OCI-M1 (cell line): ENCODE results near the gene SHISA6.

Experiments used
- DNase-seq: peaks from one replicate; lab custom pipeline; 2025; lab: John Stamatoyannopoulos, UW

The SHISA6 gene

DNA sequence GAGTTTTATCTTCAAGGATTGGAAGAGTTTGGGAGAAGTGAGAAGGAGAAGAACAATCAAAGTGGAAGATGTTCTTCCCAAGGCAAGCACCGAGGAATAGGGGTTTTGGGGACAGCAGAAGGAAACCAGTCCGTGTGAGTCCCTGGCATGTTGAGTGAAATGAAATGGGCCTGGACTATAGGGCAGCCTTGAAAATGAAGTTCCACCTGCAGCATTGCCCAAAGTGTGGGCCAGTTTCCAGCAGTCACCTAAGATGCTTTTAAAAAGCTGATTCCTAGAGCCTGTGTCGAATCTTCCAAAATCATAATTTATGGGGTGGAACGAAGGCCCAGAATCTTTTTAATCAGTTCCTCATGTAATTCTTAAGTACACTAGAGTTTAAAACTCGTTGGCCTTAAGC is 297.4 kb downstream of the SHISA6 start:
- no peak for DNase-seq

DNA sequence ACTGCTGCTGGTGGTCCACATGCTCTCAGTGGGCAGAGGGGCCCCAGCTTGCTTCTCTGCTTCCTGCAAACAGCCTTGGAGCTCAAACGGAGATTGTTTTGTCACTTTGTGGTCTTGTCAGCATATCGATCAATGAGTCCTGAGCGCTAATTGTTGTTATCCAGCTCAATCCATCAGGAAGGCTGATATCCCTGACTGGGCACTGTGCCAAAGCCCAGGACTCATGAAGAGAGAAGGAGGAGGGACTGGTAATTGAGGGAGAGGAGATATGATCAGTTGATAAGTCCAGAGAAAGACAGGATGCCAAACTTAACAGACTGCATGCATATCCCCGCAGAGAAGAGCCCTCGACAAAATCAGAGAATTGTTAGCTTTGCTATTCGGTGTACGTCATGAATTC is 298.6 kb downstream of the SHISA6 start:
- no peak for DNase-seq

DNA sequence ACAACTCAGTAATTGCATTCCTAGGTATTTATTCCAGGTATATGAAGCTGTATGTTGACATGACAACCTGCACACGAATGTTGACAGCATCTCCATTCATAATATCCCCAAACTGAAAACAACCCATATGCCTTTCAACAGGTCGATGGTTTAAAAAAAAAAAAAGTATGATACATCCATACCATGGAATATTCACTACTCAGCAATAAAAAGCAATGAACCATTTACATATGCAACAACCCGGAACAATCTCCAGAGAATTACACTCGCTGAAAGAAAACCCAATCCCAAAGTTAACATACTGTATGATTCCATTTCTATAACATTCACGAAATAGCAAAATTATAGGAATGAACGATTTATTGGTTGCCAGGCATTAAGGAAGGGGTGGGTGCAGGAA is 304.0 kb downstream of the SHISA6 start:
- no peak for DNase-seq

DNA sequence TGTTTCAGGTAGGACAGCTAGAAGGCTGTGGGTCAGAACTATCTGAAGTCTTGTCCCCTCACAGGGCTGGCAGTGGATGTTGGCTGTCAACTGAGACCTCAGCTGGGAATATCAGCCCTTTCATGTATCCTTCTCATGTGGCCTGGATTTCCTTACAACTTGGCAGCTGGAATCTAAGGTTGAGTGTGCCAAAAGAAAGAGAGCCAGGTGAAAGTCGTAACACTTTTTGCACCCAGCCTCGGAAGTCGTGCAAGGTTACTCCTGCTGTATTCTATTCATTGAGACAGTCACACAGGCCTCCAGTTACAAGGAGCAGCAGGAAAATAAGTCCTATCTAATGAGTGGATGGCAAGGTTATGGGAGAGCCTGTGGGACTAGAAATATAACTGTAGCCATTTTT is 304.7 kb downstream of the SHISA6 start:
- no peak for DNase-seq

DNA sequence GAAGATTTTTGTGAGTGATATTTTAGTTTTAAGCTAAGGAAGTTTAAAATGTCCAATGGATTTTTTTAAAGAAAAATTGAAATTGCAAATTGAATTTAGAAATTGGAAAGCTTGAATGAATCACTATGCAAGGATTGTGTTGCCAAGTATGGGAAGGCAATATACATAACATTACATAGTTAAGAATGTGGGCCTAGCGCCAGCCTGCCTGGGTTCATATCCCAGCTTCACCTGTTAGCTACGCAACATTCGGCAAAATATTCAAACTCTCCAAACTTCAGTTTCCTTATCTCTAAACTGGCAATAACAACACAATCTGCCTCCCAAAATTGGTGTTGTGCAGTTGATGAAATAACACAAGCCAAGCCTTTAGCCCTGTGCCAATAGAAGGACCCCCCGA is 306.8 kb downstream of the SHISA6 start:
- DNase-seq = no peak

DNA sequence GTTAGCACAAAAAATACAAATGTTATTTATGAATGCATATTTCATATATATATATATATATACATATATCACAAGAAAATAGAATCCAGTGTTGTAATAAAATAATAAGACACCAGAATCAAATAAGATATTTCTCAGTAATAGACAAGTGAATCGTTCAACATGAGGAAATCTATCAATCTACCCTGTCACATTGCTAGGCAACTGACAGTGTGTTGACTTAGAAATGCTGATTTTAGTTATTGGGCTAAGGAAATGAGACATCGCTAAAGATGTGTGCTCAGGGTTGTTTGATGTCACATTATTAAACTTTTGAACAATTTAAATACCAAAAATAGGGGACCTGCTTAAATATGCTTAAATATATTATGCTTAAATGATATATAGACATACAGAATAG is 307.4 kb downstream of the SHISA6 start:
- no peak for DNase-seq

DNA sequence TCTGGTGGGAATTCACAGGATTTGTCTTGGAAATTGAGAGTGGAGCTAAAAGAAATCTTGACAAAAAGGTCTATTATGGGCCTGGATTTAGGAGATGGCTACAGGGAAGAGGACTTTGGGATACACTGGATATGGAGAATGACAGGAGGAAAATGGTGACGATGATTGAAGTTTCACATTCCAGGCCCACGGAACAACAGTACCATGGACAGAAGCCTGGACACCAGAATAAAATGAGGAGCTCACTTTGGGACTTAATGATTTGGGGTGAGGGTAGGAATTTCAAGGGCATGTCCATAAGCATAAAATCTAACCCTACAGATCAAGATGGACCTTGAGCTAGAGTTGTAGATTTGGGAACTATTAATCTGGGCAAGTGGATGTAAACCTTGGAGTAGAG is 309.4 kb downstream of the SHISA6 start:
- DNase-seq = no peak

DNA sequence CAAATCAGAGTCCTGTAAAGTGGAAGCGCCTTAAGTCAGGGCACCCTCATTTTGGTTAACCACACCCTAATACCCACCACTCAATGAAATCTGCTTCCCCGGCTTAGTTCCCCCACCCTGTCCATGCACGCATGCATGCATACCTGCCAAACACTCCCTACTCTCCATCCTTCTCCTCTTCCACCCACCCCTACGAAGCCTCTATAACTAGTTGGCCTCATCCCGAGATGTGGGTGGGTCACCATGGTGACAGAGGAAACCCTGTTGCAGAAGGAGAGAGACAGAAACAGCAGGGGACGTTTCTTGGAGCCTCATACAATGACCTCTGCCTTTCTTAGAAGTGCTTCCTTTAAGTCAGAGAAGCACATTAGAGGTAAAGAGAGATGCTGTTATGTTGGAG is 310.4 kb downstream of the SHISA6 start:
- no peak for DNase-seq

DNA sequence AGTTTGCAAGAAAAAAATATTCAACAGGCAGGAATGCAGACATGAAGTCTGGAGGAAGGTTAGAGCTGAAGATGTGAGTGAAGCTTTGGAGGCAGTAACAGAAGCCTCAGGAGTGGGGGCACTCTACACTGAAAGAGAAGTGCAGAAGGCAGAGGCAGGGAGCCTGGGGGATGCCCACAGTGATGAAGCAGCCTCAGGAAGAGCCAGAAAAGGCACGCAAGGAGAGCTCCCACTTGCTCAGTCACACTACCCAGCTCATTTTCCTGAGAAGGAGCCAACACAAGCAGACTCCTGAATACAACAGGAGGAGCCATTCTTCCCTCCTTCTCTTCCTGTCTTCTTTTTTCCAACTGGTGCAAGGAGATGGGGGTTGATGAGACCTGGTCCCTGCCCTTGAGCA is 312.1 kb downstream of the SHISA6 start:
- DNase-seq = no peak

DNA sequence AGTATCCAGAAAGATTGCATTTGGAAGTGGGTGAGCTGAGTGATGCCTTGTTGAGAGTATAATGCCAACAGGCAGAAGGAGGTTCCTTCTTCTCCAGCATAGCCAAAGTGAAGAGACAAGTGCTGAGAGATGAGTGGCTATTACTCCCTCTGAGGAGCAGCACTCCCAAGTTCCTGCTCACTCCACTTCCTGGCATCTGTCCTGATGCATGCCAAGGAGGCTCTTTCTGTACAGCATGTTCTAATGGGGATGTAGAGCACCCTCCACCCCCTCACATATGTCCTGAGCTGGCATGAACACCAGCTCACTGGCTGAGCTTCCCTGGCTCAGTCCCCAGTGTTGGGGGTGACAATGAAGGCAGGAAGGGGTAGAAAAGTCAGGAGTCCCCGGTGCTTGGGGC is 313.0 kb downstream of the SHISA6 start:
- no peak for DNase-seq

DNA sequence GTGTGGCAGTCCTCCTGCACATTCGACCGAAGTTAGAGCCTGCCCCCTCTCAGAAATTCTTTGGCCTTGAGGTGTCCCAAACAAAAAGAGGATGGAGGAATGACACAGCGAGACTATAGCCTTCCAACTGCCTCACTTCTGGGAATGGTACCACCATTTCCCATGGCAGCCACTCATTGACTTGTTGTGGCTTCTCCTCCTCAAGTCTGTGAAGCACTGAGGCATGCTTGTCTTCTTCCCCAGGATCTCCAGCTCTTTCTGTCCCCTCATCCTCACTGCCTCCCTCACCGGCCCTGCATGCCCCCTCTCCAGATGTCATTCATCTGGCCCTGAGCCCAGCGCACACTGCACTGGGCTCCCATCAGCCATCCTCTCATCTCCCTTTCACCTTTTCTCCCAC is 313.5 kb downstream of the SHISA6 start:
- no peak for DNase-seq

DNA sequence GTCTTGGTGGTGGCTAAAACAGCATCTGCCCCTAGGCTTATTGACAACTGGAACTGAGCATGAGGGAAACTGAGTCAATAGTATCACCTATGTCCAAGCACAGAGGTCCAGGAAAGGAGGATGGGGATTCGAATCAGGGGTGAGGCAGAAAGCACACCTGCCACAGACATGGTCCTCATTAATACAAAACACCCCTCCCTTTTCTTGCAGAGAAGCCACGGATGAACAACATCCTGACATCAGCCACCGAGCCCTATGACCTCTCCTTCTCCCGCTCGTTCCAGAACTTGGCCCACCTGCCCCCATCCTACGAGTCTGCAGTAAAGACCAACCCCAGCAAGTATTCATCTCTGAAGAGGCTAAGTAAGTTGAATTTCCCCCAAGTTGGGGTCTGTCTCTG is 314.5 kb downstream of the SHISA6 start:
- no peak for DNase-seq

DNA sequence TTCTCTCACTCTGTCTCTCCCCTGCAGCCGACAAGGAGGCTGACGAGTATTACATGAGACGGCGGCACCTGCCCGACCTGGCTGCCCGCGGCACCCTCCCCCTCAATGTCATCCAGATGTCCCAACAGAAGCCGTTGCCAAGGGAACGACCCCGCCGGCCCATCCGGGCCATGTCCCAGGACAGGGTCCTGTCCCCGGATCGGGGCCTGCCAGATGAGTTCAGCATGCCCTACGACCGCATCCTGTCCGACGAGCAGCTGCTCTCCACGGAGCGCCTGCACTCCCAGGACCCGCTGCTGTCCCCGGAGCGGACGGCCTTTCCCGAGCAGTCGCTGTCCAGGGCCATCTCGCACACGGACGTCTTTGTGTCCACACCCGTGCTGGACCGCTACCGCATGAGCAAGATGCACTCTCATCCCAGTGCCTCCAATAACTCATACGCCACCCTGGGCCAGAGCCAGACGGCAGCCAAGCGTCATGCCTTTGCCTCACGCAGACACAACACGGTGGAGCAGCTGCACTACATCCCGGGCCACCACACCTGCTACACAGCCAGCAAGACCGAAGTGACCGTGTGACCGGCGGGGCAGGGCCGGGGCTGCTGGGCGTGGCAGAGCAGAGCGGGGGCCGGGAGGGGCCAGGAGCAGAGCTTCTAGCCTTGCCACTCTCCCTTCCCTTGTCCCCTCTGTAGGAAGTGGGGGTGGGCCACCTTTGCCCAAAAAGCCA is 316.9 kb downstream of the SHISA6 start:
- no peak for DNase-seq

DNA sequence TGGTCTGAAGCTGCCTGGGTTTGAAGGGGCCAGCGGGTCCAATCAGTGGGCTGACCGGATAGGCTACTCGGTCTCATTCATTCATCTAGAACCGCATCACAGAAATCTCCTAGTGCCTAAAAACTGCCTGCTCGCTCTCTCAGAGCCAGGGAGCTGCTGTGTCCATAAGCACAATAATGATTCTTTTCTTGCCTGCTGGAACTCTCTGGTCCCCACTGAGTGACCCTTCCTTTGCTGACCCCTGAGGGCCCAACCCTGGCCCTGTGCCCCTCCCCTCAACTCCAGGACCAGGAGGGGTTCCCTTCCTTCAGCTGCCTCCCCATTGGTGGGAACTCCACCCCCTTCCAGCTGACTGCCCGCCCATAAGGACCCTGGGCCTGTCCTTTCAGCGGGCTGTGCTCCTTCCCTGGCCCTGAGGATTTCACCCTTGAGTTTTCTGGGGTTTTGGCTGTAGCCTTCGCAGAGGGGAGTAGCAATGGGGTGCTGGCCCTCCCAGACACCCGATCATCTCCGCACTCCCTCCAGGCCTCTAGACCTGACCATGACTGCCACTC is 317.7 kb downstream of the SHISA6 start:
- no peak for DNase-seq

DNA sequence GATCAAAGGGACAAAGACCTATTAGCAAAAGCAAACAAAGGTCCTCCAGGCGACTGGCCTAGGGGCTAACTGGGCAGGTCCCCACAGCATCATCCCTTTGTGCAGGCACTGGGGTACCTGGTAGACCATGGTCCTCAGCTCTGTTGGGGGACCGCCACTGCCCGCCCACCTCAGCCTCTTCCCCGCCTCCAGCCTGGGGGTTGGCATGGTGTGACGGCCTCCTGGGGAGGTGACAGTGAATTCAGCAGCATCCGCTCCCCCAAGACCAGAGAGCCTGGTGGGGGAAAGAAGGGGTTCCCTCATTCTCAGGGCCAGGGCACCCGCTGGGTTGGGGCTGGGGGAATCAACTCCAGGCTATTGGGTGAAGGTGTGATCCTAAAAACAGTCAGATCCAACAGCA is 318.6 kb downstream of the SHISA6 start:
- no peak for DNase-seq

DNA sequence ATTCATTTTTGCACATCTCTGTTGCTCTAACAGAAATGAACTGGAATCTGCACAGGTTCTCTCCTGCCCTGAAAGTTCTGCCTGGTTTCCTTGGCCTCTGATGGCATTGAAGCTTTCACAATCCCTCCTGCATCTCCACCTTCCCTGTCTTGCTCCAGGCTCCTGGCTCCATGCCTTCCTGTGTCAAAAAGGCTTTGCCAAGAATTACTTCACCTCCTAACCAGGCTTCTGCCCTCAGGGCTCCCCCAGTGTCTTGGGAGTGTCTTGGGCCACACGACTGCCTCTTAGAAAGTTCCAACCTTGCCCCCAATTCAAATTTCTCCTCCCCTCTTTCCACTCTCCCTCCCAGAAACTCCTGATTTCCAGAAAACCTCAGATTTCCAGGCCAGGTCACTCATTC is 320.3 kb downstream of the SHISA6 start:
- DNase-seq = no peak

DNA sequence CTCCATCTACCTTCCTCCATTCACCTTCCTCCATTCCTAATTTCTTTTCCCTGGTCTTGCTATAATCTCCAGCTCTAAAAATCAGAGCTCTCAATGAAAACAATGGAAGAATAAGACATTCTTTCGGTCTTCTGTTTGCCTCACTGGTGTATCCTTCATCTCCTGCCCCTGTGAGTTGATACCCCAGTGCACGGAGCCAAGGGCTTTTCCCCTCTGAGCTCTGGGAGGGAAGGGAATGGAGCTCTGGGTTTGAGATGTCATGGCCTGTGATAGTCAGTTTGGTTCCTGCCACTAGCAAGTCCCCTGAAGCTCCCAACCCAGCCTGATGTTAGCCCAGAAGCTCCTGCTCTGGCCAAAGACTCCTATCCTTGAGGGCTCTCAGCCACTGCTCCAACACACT is 320.7 kb downstream of the SHISA6 start:
- DNase-seq = no peak

DNA sequence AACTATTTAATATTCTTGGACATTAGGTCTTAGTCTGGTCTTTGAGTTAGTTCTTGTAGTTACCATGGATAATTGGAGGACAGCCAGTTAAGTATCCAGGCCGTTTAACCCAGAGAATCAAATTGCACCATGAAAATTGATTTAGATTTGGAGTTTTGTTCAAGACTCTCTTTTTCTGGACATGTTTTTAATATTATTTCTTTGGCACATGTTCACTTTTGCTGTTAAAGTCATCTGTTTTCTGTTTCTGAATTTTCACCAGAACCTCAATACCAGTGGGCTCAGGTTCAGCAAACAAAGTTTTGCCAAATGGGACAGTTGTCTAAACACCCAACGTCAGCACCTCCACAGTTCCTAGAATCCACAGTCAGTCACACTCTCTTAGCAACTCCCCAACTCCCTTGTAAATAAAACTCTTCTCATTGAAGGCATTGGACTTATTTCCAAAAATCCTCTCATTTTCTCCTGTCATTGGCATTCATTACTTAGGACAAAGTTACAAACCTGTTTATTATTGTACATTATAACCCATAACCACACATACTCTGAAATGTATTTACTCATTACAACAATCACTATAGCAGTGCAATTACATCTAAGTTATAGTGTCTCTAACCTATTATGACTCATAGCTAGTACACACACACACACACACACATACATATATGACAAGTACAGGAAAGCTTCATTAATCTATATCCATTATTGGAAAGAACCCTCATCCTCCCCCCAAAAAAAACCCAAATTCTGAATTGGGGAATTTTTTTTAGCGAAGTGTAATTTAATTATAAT is 323.8 kb downstream of the SHISA6 start:
- no peak for DNase-seq

DNA sequence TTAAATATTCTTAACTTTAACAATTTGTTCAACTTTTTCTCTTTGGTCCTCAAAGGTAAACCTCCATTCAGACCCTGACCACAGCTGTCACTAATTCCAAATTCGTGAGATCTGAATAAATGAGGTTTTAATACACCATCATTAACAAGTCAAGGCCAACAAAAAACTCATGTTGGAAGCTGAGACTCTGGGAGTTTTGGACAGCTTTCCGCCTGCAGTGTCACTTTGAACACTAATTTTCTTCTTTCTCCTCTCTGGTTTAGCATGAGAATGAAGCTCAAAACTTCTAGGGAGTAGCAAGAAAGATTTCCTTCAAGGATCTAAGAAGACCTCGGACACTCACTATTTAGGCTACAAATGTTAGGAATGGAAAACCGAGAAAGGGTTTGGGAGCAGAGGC is 324.6 kb downstream of the SHISA6 start:
- no peak for DNase-seq

DNA sequence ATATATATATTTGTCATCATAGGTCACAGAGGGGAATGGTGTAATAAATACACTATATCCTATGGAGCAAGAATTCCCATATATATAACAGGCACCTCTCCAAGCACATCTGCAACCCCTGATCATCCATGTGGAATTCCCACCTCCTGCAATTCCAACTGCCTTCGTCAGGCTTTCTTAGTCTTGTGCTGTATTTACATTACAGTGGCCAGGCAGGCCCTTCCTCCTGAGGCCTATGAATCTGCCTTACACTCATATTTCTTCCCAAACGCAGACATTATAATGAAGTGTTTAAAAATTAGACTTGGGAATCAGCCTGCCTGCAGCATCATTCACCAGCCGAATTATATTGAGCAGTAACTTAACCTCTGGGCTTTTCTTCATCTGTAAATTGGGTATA is 338.0 kb downstream of the SHISA6 start:
- no peak for DNase-seq

DNA sequence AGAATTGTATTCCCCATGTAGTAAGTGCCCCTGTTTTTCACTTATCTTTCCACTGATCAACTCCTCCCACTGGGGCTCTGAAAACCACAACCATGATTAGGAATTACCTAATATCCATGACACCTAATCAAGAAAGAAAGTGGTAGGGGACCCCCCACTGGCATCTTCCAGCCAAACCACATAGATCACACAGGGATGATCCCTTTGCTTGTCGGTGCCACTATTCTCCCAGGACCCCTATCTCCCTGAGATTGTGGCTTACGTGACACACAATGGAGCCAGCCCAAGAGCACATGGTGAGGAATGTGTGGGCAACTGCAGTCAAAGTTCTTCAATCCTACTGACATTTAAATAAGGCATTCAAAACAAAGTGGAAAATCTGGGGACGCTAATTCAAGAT is 339.7 kb downstream of the SHISA6 start:
- DNase-seq = no peak

DNA sequence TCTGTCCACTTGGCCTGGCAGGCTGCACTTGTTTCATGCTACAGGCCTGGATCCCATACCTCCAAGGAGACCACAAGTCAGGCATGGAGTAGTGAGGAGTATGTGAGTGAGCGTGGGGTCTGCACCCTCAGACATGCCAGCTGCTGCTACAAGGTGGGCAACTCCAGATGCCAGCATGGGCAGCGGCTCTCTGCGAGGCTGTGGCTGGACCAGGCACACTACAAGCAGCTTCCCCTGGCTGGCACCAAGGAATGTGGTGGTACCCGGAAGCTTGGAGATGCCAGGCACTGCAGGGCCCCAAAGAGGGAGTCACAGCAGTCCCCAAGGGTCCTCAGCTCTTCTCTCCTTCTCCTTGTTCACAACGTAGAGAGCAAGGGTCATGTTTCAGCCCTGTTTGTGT is 341.2 kb downstream of the SHISA6 start:
- no peak for DNase-seq

DNA sequence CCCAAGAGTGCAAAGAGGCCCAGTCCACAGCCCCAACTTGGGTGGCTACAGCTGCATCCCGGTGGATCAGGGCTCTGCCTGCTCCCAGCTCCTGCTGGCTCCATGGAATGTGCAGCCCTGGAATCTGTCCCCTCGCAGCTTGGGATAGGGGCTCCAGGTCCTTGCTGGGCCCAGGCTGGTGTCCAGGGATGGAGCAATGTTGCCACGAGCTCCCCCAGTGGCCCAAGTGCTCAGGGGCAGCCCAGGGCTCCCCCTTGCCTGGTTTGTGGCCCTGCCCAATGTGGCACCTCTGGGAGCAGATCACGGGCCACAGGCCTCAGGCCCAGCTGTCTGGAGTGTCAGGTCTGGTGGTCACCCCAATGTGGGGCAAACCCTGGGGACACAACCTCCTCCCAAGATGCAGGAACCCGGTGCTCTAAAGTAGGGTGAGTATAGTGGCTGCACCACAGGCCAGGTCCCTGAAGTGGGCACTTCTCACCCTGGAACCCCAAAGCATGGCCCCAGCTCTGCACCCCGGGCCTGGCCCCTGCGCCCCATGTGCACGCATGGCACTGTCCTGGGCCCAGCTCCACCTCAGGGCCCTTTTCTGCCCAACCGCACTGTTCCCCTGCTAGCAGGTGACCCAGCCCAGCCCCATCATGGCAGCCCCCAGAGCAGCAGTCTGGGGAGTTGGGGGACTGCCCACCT is 342.4 kb downstream of the SHISA6 start:
- DNase-seq = no peak
